ENCODE data around the gene MBD4. TPM values are rescaled to one million over a fixed set of nuclear protein-coding genes. Genes with fewer than 3 reads are reported as not detected.

Gene MBD4
- total RNA-seq, 4 donors from 2014 or later = 15.4 to 18.1 (median 16.4) TPM

DNA sequence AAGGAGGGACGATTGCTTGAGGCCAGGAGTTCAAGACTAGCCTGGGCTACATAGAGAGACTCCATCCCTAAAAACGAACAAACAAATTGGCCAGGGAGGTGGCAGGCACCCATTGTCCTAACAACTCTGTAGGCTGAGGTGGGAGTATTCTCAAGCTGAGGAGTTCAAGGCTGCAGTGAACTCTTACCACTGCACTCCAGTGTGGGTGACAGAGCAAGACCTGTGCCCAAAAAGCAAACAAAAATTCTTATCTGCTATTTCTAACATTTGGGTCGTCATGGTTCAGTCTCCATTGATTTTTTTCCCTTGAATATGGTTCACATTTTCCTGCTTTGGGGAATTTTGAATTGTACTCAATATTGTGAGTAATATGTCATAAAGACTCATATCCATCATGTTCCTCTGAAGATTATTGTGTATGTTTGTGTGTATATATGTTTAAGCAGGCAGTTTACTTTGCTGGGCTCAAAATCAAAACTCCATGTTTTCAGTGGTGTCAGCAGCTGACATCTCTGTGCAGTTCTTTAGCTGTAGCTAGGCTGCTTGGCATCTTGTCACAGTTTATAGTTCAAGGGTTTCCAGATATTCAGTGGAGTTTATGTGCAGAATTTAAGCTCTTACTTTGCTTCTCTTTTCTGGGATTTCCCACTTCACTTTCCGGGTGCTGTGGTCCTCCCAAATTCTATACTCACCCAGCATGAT lies 33.5 kb upstream of the MBD4 start:
- peaks cover 0 to 10% of the 10 kb centered on the region in 2 donors for H3K36me3 ChIP-seq
- H3K4me3 ChIP-seq = no peak overlapping the region
- ATAC-seq (no peak), DNase-seq (no peak)
- TF ChIP-seq, protein P1, sequence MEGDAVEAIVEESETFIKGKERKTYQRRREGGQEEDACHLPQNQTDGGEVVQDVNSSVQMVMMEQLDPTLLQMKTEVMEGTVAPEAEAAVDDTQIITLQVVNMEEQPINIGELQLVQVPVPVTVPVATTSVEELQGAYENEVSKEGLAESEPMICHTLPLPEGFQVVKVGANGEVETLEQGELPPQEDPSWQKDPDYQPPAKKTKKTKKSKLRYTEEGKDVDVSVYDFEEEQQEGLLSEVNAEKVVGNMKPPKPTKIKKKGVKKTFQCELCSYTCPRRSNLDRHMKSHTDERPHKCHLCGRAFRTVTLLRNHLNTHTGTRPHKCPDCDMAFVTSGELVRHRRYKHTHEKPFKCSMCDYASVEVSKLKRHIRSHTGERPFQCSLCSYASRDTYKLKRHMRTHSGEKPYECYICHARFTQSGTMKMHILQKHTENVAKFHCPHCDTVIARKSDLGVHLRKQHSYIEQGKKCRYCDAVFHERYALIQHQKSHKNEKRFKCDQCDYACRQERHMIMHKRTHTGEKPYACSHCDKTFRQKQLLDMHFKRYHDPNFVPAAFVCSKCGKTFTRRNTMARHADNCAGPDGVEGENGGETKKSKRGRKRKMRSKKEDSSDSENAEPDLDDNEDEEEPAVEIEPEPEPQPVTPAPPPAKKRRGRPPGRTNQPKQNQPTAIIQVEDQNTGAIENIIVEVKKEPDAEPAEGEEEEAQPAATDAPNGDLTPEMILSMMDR (IDR thresholded peaks at IDR 0.05 in 4 of 5, conservative IDR thresholded peaks at IDR 0.05 in 1 of 5) = no peak
- no peak for TF ChIP-seq POLR2A (IDR thresholded peaks at IDR 0.05)
- intact Hi-C loops (cut with DNase I; ENCODE audit: low total_unique reads) (no loop called here), in situ Hi-C loops (cut with MboI; ENCODE audit: low sequenced_read_pairs in 4 of 4) (no loop called here)
- H3K4me1 ChIP-seq = no peaks in the 10 kb centered on the region
- no peak overlapping the region for H3K27ac ChIP-seq
- H3K9me3 ChIP-seq = no peaks in the 10 kb centered on the region
- H3K27me3 ChIP-seq = no peaks in the 10 kb centered on the region

DNA sequence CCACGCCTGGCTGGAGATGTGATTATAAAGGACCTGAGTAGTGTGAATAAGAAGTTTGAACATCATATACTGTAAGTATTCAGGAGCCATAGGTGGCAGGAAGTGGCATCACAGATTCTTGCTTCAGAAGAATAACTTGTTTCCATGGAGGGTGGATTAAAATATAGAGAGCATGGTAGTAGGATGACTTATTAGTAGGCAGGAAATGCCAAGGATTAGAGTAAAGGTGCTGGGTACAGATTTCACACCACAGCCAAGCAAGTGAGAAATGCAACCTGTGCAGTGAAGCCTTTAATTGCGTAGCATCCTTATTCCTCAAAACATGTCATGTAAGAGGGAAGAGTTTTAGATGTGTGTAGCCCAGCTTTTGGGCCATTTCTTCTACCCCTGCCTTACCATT lies 31.1 kb upstream of the MBD4 start:
- H3K27ac ChIP-seq = no peak overlapping the region
- TF ChIP-seq, protein P1 (IDR thresholded peaks at IDR 0.05 in 4 of 5, conservative IDR thresholded peaks at IDR 0.05 in 1 of 5) = no peak
- no peak for TF ChIP-seq POLR2A (IDR thresholded peaks at IDR 0.05)
- in situ Hi-C loops (cut with MboI; ENCODE audit: low sequenced_read_pairs in 4 of 4) = no loop called here
- no peaks in the 10 kb centered on the region for H3K27me3 ChIP-seq
- ATAC-seq (no peak), DNase-seq (no peak)
- intact Hi-C loops (cut with DNase I; ENCODE audit: low total_unique reads) = no loop called here
- H3K36me3 ChIP-seq = no peaks in the 10 kb centered on the region
- no peak overlapping the region for H3K4me3 ChIP-seq
- H3K9me3 ChIP-seq = no peaks in the 10 kb centered on the region
- H3K4me1 ChIP-seq = no peaks in the 10 kb centered on the region

DNA sequence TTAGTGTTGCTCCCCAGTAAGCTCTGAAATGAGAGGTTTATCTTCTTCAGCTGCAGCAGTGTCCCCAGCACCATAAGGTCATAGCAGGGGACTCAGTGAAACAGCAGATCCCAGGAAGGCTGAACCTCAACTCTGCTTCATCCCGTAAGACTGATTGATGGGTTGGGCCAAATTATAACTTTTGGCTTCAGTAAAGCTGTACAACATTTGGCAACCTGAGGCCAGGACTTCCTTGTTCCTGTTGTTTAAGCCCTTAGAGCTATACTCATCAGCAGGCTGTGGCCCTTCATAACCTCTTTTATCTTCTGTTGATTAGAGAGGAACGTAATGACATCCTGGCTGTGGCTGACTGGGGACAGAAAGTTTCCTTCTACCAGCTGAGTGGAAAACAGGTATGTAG lies 29.3 kb upstream of the MBD4 start:
- TF ChIP-seq, protein P1 (IDR thresholded peaks at IDR 0.05 in 4 of 5, conservative IDR thresholded peaks at IDR 0.05 in 1 of 5) = no peak
- no peak for TF ChIP-seq POLR2A (IDR thresholded peaks at IDR 0.05)
- peak in 1 of 2 donors; percentile 24 for ATAC-seq
- in situ Hi-C loops (cut with MboI; ENCODE audit: low sequenced_read_pairs in 4 of 4) (no loop called here), intact Hi-C loops (cut with DNase I; ENCODE audit: low total_unique reads) (no loop called here)
- H3K4me1 ChIP-seq = no peaks in the 10 kb centered on the region
- H3K9me3 ChIP-seq = no peaks in the 10 kb centered on the region
- no peaks in the 10 kb centered on the region for H3K36me3 ChIP-seq
- H3K27me3 ChIP-seq = no peaks in the 10 kb centered on the region
- H3K4me3 ChIP-seq = no peak overlapping the region
- H3K27ac ChIP-seq = no peak overlapping the region
- no peak for DNase-seq

DNA sequence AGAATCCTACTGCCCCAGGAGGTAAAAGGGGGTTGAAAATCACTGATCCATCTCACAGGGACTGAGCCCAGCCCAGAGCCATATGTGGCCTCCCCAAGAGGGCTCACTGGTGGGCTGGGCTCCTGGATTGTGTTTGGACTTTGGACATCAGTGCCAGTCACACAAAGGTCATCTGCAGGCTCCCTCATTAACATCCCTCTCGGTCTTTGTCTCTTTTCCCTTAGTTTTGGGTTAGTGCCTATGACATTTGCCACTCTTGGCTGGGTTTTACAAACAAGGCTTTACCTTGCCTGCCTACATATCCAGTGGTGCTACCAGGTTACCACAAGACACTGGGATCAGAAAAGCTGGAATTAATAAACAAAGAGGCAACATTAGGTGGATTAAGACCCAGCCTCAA lies 28.2 kb upstream of the MBD4 start:
- no peak for ATAC-seq
- intact Hi-C loops (cut with DNase I; ENCODE audit: low total_unique reads) = no loop called here
- in situ Hi-C loops (cut with MboI; ENCODE audit: low sequenced_read_pairs in 4 of 4) = no loop called here
- Histone ChIP-seq H3K4me3 (no peak overlapping the region), H3K27ac (no peak overlapping the region), H3K27me3 (no peaks in the 10 kb centered on the region), H3K9me3 (no peaks in the 10 kb centered on the region), H3K4me1 (no peaks in the 10 kb centered on the region), H3K36me3 (no peaks in the 10 kb centered on the region)
- TF ChIP-seq, protein P1 (IDR thresholded peaks at IDR 0.05 in 4 of 5, conservative IDR thresholded peaks at IDR 0.05 in 1 of 5) = no peak
- TF ChIP-seq POLR2A (IDR thresholded peaks at IDR 0.05) = no peak
- DNase-seq = no peak

DNA sequence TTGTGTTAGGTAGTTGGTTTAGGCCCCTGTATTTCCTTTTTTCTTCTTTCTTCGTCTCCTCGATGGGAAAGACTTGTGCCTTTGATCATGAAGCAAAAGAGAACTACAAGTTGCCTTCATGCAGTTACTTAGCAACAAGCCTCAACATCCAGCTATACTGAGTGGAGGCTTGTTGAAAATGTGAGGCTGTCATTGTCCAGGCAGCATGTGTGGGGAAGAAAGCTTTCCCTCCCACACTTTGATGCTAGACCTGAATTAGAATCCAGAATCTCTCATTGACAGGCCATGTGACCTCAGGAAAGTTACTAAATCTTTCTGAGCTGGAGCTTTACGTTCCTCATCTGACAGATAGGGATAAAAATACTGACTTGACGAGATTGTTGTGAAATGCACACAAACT lies 24.0 kb upstream of the MBD4 start:
- intact Hi-C loops (cut with DNase I; ENCODE audit: low total_unique reads) = no loop called here
- H3K36me3 ChIP-seq = no peaks in the 10 kb centered on the region
- ATAC-seq = no peak
- no peaks in the 10 kb centered on the region for H3K27me3 ChIP-seq
- no peaks in the 10 kb centered on the region for H3K4me1 ChIP-seq
- TF ChIP-seq, protein P1 (IDR thresholded peaks at IDR 0.05 in 4 of 5, conservative IDR thresholded peaks at IDR 0.05 in 1 of 5) = no peak
- no peak for TF ChIP-seq POLR2A (IDR thresholded peaks at IDR 0.05)
- H3K9me3 ChIP-seq = no peaks in the 10 kb centered on the region
- no peak for DNase-seq
- no peak overlapping the region for H3K4me3 ChIP-seq
- H3K27ac ChIP-seq = no peak overlapping the region
- in situ Hi-C loops (cut with MboI; ENCODE audit: low sequenced_read_pairs in 4 of 4) = no loop called here
